Dermis lymphatic vessel endothelial cell (primary cell): ENCODE results near the gene ZNF439. TPM values are rescaled to one million over a fixed set of nuclear protein-coding genes. Genes with fewer than 3 reads are reported as not detected.

ENCODE experiments used
- total RNA-seq: library from RNA; depleted of rRNA; stranded (reverse); fragments of >200 nt; gene quantifications from 2 replicates; pipeline ENCODE4 v1.2.1, GENCODE V29; 2014

The ZNF439 gene
- 0.11 and 0.17 TPM in 2 replicates for total RNA-seq

GRCh38 chr19:11848594-11849469 lies at the start of gene ZNF439:
TSS of gene ZNF439 (plus strand) at chr19:11848726. CDS start at chr19:11848868, 142 bp downstream.

GRCh38 chr19:11814029-11814699 lies 34.4 kb upstream of the ZNF439 start, which contains the start of gene ZNF440:
TSS of gene ZNF440 (plus strand) at chr19:11814273. CDS start at chr19:11814448, 175 bp downstream.

DNA sequence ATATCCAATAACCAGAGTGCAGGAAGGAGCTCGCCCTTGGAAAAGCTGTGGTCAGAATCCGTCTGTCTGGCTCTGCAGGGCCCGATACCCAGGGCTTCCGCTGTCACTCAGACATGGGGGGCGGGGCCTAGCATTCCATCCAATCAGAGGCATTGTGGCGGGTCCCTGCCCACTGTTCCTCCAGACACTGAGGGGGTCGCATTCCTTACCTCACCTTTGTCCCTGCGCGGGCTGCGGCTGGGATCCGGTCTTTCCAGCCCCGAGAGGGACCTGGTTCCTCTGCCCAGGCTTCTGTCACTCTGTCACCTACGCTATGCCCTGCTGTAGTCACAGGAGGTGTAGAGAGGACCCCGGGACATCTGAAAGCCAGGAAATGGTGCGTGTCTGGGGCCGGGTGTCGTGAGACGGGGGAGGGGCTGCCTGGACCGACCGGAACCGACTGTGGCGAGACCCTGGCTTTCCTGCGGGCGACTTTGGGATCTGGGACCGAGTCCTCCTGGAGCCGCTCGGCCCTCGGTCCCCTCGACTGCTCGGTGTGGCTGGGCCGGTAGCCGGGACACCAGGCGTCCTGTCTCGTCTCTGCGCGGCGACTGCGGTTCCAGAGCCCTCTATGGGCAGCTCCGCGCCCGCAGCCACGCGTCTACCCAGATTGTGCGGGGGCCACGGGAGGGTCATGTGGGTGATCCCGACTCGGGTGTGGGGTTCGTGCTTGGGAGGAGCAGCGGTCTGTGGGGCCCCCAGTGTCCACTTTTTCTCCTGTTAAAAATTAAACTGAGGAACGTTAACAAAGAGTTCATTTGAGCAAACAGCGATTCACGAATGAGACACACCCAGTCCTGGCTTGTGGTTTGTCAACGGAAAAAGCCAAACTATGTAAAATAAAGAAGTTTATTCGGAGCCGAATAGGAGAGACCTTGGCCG lies 39.3 kb downstream of the ZNF439 start, which contains the start of gene ZNF69:
ZNF69 (plus strand) TSS at position 172 of the 921 bp plus-strand sequence; CDS start at position 314, 142 bp downstream.

Other genes with a start within 250 kb of the ZNF439 start
- 9.3 and 11.4 TPM in 2 replicates for gene ZNF823, start 109.8 kb upstream of the ZNF439 start, total RNA-seq
- 15.2 and 15.5 TPM in 2 replicates for gene ZNF441, start 81.7 kb upstream of the ZNF439 start, total RNA-seq
- gene ZNF491, start 50.2 kb upstream of the ZNF439 start, total RNA-seq, result 0.54 and 0.86 TPM in 2 replicates
- gene ZNF440, start 34.5 kb upstream of the ZNF439 start, total RNA-seq, result 8.9 and 10.8 TPM in 2 replicates
- 2.0 and 4.2 TPM in 2 replicates for gene ZNF69, start 39.1 kb downstream of the ZNF439 start, total RNA-seq
- 5.2 and 7.8 TPM in 2 replicates for gene ZNF700, start 76.4 kb downstream of the ZNF439 start, total RNA-seq
- 0.33 and 0.60 TPM in 2 replicates for gene ZNF763, start 116.3 kb downstream of the ZNF439 start, total RNA-seq
- gene ZNF433, start 187.0 kb downstream of the ZNF439 start, total RNA-seq, result 1.4 and 1.5 TPM in 2 replicates
- gene ZNF878, start 204.2 kb downstream of the ZNF439 start, total RNA-seq, result 0.11 and 0.26 TPM in 2 replicates
- 1.5 and 2.9 TPM in 2 replicates for gene ZNF844, start 216.0 kb downstream of the ZNF439 start, total RNA-seq